PC-3 (cell line): Measurements from ENCODE around the gene TECTA. TPM values are rescaled to one million over a fixed set of nuclear protein-coding genes. Genes with fewer than 3 reads are reported as not detected.

Experiments used
- ATAC-seq: fragments of 200-7000 bp; cut with Tn5 transposase; 2 replicates; pipeline ENCODE4 v1.9.1; 2020; ENCODE audit warnings: mild to moderate bottlenecking, moderate library complexity
- BruUV-seq: library from RNA; stranded (reverse); fragments of 400-500 nt; replicated peaks from 2 replicates; lab custom pipeline; 2021; lab: Mats Ljungman, UMichigan
- CTCF ChIA-PET: fragments of 300-600 bp; sonication (Branson Sonifier 250); formaldehyde crosslinking; loops from one replicate; lab custom pipeline; 2022; ENCODE audit warnings: antibody characterized with exemption; lab: Charles Lee
- POLR2A ChIA-PET: fragments of 300-600 bp; sonication (Branson Sonifier 250); formaldehyde crosslinking; loops from one replicate; lab custom pipeline; 2022; ENCODE audit warnings: antibody characterized with exemption; ENCODE audit not compliant: unreplicated experiment; lab: Charles Lee
- DNase-seq: peaks from one replicate; pipeline ENCODE4 v3.0.0-alpha.2; 2015
- H2AFZ ChIP-seq: fragments of 300-600 bp; sonication (generic); 2 replicates; pipeline ENCODE4 v1.6.0; 2016; ENCODE audit warnings: antibody characterized with exemption, low read length
- H3F3A ChIP-seq: fragments of 300-600 bp; sonication (generic); one replicate; pipeline ENCODE4 v1.6.0; 2017; ENCODE audit warnings: antibody characterized with exemption, low read length, control low read depth, mild to moderate bottlenecking; ENCODE audit not compliant: unreplicated experiment
- H3K27ac ChIP-seq: fragments of 300-600 bp; sonication (generic); 2 replicates; pipeline ENCODE4 v1.5.1; 2016; ENCODE audit warnings: mild to moderate bottlenecking, low read length
- H3K27me3 ChIP-seq: fragments of 300-600 bp; sonication (generic); 2 replicates; pipeline ENCODE4 v1.6.1; 2016; ENCODE audit warnings: low read length, mixed read lengths
- H3K36me3 ChIP-seq: fragments of 300-600 bp; sonication (generic); 2 replicates; pipeline ENCODE4 v1.6.1; 2016; ENCODE audit warnings: low read depth, mixed run types, low read length, mixed read lengths
- H3K4me1 ChIP-seq: fragments of 300-600 bp; sonication (generic); 2 replicates; pipeline ENCODE4 v1.5.1; 2016; ENCODE audit warnings: low read length; ENCODE audit not compliant: insufficient read depth
- H3K4me2 ChIP-seq: fragments of 300-600 bp; sonication (generic); 2 replicates; pipeline ENCODE4 v1.6.0; 2016; ENCODE audit warnings: low read length
- H3K4me3 ChIP-seq: fragments of 300-600 bp; sonication (generic); 2 replicates; pipeline ENCODE4 v1.5.1; 2016; ENCODE audit warnings: mild to moderate bottlenecking, low read length, mixed read lengths
- H3K79me2 ChIP-seq: fragments of 300-600 bp; sonication (generic); 2 replicates; pipeline ENCODE4 v1.6.1; 2017; ENCODE audit warnings: low read length, mixed read lengths
- H3K9ac ChIP-seq: fragments of 300-600 bp; sonication (generic); 2 replicates; pipeline ENCODE4 v1.6.0; 2016; ENCODE audit warnings: mild to moderate bottlenecking, low read length
- H3K9me2 ChIP-seq: fragments of 300-600 bp; sonication (generic); replicated peaks from 2 replicates; pipeline ENCODE4 v1.6.1; 2016; ENCODE audit warnings: mixed run types, low read length, mixed read lengths
- H3K9me3 ChIP-seq: fragments of 300-600 bp; sonication (generic); 2 replicates; pipeline ENCODE4 v1.6.1; 2016; ENCODE audit warnings: low read length, mixed read lengths
- H4K20me1 ChIP-seq: fragments of 300-600 bp; sonication (generic); 2 replicates; pipeline ENCODE4 v1.6.1; 2016; ENCODE audit warnings: low read length, mixed read lengths
- EZH2 ChIP-seq: fragments of 300-600 bp; sonication (generic); IDR thresholded peaks from one replicate; pipeline ENCODE4 v1.6.1; 2017; ENCODE audit warnings: antibody characterized with exemption, mild to moderate bottlenecking, low read length; ENCODE audit not compliant: unreplicated experiment
- EZH2phosphoT487 ChIP-seq: fragments of 300-600 bp; sonication (generic); IDR thresholded peaks from 2 replicates; pipeline ENCODE4 v1.6.1; 2018; ENCODE audit warnings: mild to moderate bottlenecking, antibody characterized with exemption, low read length, borderline replicate concordance
- intact Hi-C: fragments of 100-400 bp; cut with micrococcal nuclease; formaldehyde crosslinking; loops from 2 replicates; pipeline ENCODE4 v1.9.0; 2023
- total RNA-seq: library from RNA; depleted of rRNA; stranded (reverse); fragments of >200 nt; gene quantifications from 2 replicates; pipeline ENCODE4 v1.2.3, GENCODE V29; 2014
- TF ChIP-seq, protein P1 (sequence below): fragments of 300-600 bp; sonication (generic); conservative IDR thresholded peaks from 2 replicates; pipeline ENCODE4 v1.5.1; 2017; ENCODE audit warnings: antibody characterized with exemption, low read depth, mild to moderate bottlenecking, low read length

The TECTA gene
- total RNA-seq, 1 experiment from 2014 or later: 0.11 TPM

DNA sequence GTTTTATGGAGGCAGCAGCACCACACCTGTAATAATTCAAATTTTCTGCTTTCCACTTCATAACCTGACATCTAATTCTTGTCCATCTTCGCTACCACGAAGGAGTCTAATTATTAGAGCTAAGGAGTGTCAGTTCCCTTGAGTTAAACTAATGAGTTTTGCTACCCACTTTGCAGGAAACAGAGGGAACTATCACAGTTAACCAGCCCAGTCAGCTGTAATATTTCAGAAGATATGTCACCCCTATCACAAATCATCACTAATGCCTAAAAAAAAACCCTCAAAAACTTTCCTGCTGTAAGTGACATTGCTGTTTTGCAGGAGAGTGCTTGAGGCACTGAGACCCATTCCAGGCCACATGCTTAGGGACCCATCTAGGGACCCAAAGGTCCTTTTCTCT lies 8.4 kb downstream of the TECTA start:
- Histone ChIP-seq H3K4me2 (no peak overlapping the region), H3K9ac (no peak overlapping the region), H3K9me2 (no peaks in the 10 kb centered on the region), H3K27me3 (peaks cover 41% of the 10 kb centered on the region), H3K27ac (no peak overlapping the region), H3K4me1 (no peaks in the 10 kb centered on the region), H3K79me2 (no peaks in the 10 kb centered on the region), H3K36me3 (no peaks in the 10 kb centered on the region), H2AFZ (no peak overlapping the region), H3F3A (no peaks in the 10 kb centered on the region), H3K9me3 (no peaks in the 10 kb centered on the region), H3K4me3 (no peak overlapping the region), H4K20me1 (no peaks in the 10 kb centered on the region)
- no peak for DNase-seq
- POLR2A ChIA-PET: no interaction called here
- BruUV-seq: no TSS peak
- no peak for ATAC-seq
- TF ChIP-seq EZH2 (no peak), EZH2phosphoT487 (no peak)
- TF ChIP-seq, protein P1, sequence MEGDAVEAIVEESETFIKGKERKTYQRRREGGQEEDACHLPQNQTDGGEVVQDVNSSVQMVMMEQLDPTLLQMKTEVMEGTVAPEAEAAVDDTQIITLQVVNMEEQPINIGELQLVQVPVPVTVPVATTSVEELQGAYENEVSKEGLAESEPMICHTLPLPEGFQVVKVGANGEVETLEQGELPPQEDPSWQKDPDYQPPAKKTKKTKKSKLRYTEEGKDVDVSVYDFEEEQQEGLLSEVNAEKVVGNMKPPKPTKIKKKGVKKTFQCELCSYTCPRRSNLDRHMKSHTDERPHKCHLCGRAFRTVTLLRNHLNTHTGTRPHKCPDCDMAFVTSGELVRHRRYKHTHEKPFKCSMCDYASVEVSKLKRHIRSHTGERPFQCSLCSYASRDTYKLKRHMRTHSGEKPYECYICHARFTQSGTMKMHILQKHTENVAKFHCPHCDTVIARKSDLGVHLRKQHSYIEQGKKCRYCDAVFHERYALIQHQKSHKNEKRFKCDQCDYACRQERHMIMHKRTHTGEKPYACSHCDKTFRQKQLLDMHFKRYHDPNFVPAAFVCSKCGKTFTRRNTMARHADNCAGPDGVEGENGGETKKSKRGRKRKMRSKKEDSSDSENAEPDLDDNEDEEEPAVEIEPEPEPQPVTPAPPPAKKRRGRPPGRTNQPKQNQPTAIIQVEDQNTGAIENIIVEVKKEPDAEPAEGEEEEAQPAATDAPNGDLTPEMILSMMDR: no peak
- CTCF ChIA-PET: interaction anchor here (0.7 kb wide), 1 partner anchor 158 kb away, joined by 4 read pairs; no protein-coding TSS in a partner anchor
- intact Hi-C loops: no loop called here

GRCh38 chr11:121109916-121110586 lies 9.0 kb downstream of the TECTA start:
- no peaks in the 10 kb centered on the region for H3F3A ChIP-seq
- no peaks in the 10 kb centered on the region for H3K79me2 ChIP-seq
- no peak overlapping the region for H3K27ac ChIP-seq
- no peak overlapping the region for H3K4me2 ChIP-seq
- no peak overlapping the region for H2AFZ ChIP-seq
- BruUV-seq: no TSS peak
- intact Hi-C loops: loop anchor here (5.0 kb wide), 1 partner anchor 423 kb away; no protein-coding TSS in a partner anchor
- H4K20me1 ChIP-seq: no peaks in the 10 kb centered on the region
- ChIA-PET POLR2A (no interaction called here), CTCF (interaction anchor here (0.7 kb wide), 1 partner anchor 159 kb away, joined by 4 read pairs; no protein-coding TSS in a partner anchor)
- no peak overlapping the region for H3K4me3 ChIP-seq
- H3K9me2 ChIP-seq: no peaks in the 10 kb centered on the region
- ATAC-seq (no peak), DNase-seq (no peak)
- peaks cover 41% of the 10 kb centered on the region for H3K27me3 ChIP-seq
- H3K36me3 ChIP-seq: no peaks in the 10 kb centered on the region
- H3K4me1 ChIP-seq: no peaks in the 10 kb centered on the region
- H3K9ac ChIP-seq: no peak overlapping the region
- no peak for TF ChIP-seq EZH2phosphoT487
- no peak for TF ChIP-seq EZH2
- TF ChIP-seq, protein P1: no peak
- no peaks in the 10 kb centered on the region for H3K9me3 ChIP-seq
